K562 (cell line): ENCODE results near the gene GEMIN2. TPM values are rescaled to one million over a fixed set of nuclear protein-coding genes. Genes with fewer than 3 reads are reported as not detected.

Source experiments
- DLX4 ChIP-seq: fragments of 250-450 bp; sonication (Bioruptor Pico); IDR thresholded peaks from 2 replicates; pipeline ENCODE4 v1.6.1; 2021; ENCODE audit warnings: mild to moderate bottlenecking
- DPF2 ChIP-seq: fragments of 450-650 bp; IDR thresholded peaks from 2 replicates; pipeline ENCODE4 v1.6.1; 2016
- HIVEP1 ChIP-seq: fragments of 250-450 bp; sonication (Bioruptor Pico); IDR thresholded peaks from 2 replicates; pipeline ENCODE4 v1.4.0; 2020; ENCODE audit warnings: mild to moderate bottlenecking
- KDM4B ChIP-seq, 2 experiments: fragments of 450-650 bp in 1 of 2; sonication (generic) in 1 of 2; IDR thresholded peaks; 2 replicates each; pipeline ENCODE4 v1.6.1; 2016 to 2017; ENCODE audit warnings: borderline replicate concordance in 2 of 2, antibody characterized with exemption in 1 of 2, low read depth in 1 of 2, mild to moderate bottlenecking in 1 of 2
- MEF2A ChIP-seq: IDR thresholded peaks from 2 replicates; pipeline ENCODE4 v1.6.1; 2011; ENCODE audit warnings: low read depth, mild to moderate bottlenecking, low read length, moderate library complexity; ENCODE audit not compliant: control insufficient read depth
- MTF1 ChIP-seq: fragments of 250-450 bp; sonication (Bioruptor Pico); IDR thresholded peaks from 2 replicates; pipeline ENCODE4 v1.9.0; 2021; ENCODE audit warnings: moderate library complexity, mild to moderate bottlenecking, inconsistent platforms, borderline replicate concordance
- NFIC ChIP-seq: fragments of 450-650 bp; IDR thresholded peaks from 2 replicates; pipeline ENCODE4 v1.6.1; 2017; ENCODE audit warnings: mild to moderate bottlenecking, inconsistent platforms
- RB1 ChIP-seq: fragments of 450-650 bp; IDR thresholded peaks from 2 replicates; pipeline ENCODE4 v1.6.1; 2017; ENCODE audit warnings: low read depth, mild to moderate bottlenecking
- RUNX1 ChIP-seq: sonication (generic); IDR thresholded peaks from 2 replicates; pipeline ENCODE4 v1.6.1; 2016; ENCODE audit warnings: antibody characterized with exemption, low read depth
- SP2 ChIP-seq: IDR thresholded peaks from 2 replicates; pipeline ENCODE4 v1.6.1; 2011; ENCODE audit warnings: mild to moderate bottlenecking, low read depth, low read length, moderate library complexity; ENCODE audit not compliant: poor library complexity, severe bottlenecking; ENCODE audit errors: extremely low read depth
- SRSF9 ChIP-seq: fragments of 200-400 bp; formaldehyde crosslinking; IDR thresholded peaks from 2 replicates; pipeline ENCODE4 v1.6.1; 2017; ENCODE audit warnings: low read depth, low read length, borderline replicate concordance
- YBX1 ChIP-seq: fragments of 450-650 bp; IDR thresholded peaks from 2 replicates; pipeline ENCODE4 v1.7.1; 2016; ENCODE audit warnings: mild to moderate bottlenecking
- ZBTB8A ChIP-seq: fragments of 450-650 bp; IDR thresholded peaks from 2 replicates; pipeline ENCODE4 v1.6.1; 2018; ENCODE audit warnings: mild to moderate bottlenecking, moderate library complexity; ENCODE audit not compliant: partially characterized antibody
- ZEB2 ChIP-seq: fragments of 450-650 bp; IDR thresholded peaks from 2 replicates; pipeline ENCODE4 v1.6.1; 2016
- ZFP30 ChIP-seq: fragments of 250-450 bp; sonication (Bioruptor Pico); IDR thresholded peaks from 2 replicates; pipeline ENCODE4 v1.8.0; 2022; ENCODE audit warnings: moderate library complexity, mild to moderate bottlenecking, inconsistent platforms, borderline replicate concordance
- ZNF197 ChIP-seq: fragments of 200-800 bp; sonication (Bioruptor generic); IDR thresholded peaks from 2 replicates; pipeline ENCODE4 v1.6.1; 2016; ENCODE audit warnings: low read depth, missing genetic modification characterization, missing compliant biosample characterization
- ZNF324 ChIP-seq: fragments of 250-450 bp; sonication (Bioruptor Pico); IDR thresholded peaks from 2 replicates; pipeline ENCODE4 v1.4.0; 2020; ENCODE audit warnings: mild to moderate bottlenecking
- polyA plus RNA-seq, 8 experiments: library from polyadenylated mRNA; depleted of rRNA in 4 of 8; stranded (reverse) in 5 of 8; unstranded in 3 of 8; fragments of >200 nt; fragmentation: Nextera tagmentation in 2 of 8; fragmentation: Illumina TruSeq in 1 of 8; extraction: Ambion mirVana in 2 of 8; extraction: Trizol in 1 of 8; gene quantifications; 2 replicates each; pipeline versions ENCODE4 v1.2.1 to v1.2.3, GENCODE V29; 2011 to 2014; ENCODE audit warnings: inconsistent platforms in 1 of 8, missing spikeins in 1 of 8
- total RNA-seq, 7 experiments: library from RNA; depleted of rRNA in 6 of 7; stranded (reverse); fragments of >200 nt in 6 of 7; fragmentation: Illumina TruSeq in 2 of 7; extraction: Trizol in 2 of 7; gene quantifications; 2 replicates each; pipeline versions ENCODE4 v1.2.1 to v1.2.3, GENCODE V29; 2011 to 2021; ENCODE audit warnings: low replicate concordance in 1 of 7
- TF ChIP-seq, protein P1 (sequence below): fragments of 250-450 bp; sonication (Bioruptor Pico); IDR thresholded peaks from 2 replicates; pipeline ENCODE4 v1.8.0; 2022; ENCODE audit warnings: inconsistent platforms
- TF ChIP-seq, protein P2 (sequence below): fragments of 250-450 bp; sonication (Bioruptor Pico); IDR thresholded peaks from 2 replicates; pipeline ENCODE4 v1.8.0; 2021; ENCODE audit warnings: borderline replicate concordance, mild to moderate bottlenecking, moderate library complexity; ENCODE audit not compliant: poor library complexity, severe bottlenecking
- TF ChIP-seq, protein P3 (sequence below): fragments of 450-650 bp; IDR thresholded peaks from 2 replicates; pipeline ENCODE4 v1.6.1; 2016; ENCODE audit warnings: missing biosample characterization, missing genetic modification characterization
- TF ChIP-seq, protein P4 (sequence below), 3 experiments: IDR thresholded peaks in 2 of 3; conservative IDR thresholded peaks in 1 of 3; 2 replicates each; pipeline ENCODE4 v1.5.1; 2011 to 2012; ENCODE audit warnings: low read length in 3 of 3, mild to moderate bottlenecking in 3 of 3, control low read depth in 2 of 3, improper control_type of control experiment in 1 of 3, inconsistent platforms in 1 of 3, low read depth in 1 of 3, mixed read lengths in 1 of 3, moderate library complexity in 1 of 3; ENCODE audit not compliant: insufficient read depth in 2 of 3

The GEMIN2 gene
- total and polyA plus RNA-seq, 9 of the 15 experiments (the other 6 are each of a cell fraction or from before 2014, with no cell fraction given): 23.0 to 87.6 (median 45.5) TPM

GRCh38 chr14:39145266-39145966, 31.3 kb downstream of the GEMIN2 start (continued):
- TF ChIP-seq DLX4: no peak
- TF ChIP-seq NFIC: peak; percentile 100
- TF ChIP-seq KDM4B (IDR thresholded peaks at IDR 0.05; ENCODE audit: borderline replicate concordance in 2 of 2, low read depth in 1 of 2): no peak
- TF ChIP-seq, protein P1, sequence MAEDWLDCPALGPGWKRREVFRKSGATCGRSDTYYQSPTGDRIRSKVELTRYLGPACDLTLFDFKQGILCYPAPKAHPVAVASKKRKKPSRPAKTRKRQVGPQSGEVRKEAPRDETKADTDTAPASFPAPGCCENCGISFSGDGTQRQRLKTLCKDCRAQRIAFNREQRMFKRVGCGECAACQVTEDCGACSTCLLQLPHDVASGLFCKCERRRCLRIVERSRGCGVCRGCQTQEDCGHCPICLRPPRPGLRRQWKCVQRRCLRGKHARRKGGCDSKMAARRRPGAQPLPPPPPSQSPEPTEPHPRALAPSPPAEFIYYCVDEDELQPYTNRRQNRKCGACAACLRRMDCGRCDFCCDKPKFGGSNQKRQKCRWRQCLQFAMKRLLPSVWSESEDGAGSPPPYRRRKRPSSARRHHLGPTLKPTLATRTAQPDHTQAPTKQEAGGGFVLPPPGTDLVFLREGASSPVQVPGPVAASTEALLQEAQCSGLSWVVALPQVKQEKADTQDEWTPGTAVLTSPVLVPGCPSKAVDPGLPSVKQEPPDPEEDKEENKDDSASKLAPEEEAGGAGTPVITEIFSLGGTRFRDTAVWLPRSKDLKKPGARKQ (CRISPR knock-in tag): no peak
- TF ChIP-seq DPF2: peak; percentile 93
- TF ChIP-seq, protein P2, sequence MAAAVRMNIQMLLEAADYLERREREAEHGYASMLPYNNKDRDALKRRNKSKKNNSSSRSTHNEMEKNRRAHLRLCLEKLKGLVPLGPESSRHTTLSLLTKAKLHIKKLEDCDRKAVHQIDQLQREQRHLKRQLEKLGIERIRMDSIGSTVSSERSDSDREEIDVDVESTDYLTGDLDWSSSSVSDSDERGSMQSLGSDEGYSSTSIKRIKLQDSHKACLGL: no peak
- no peak for TF ChIP-seq ZNF197 (CRISPR knock-in tag)
- no peak for TF ChIP-seq SRSF9
- no peak for TF ChIP-seq RB1
- no peak for TF ChIP-seq ZFP30 (CRISPR knock-in tag)
- TF ChIP-seq ZEB2: 0 out of 2 replicates have a peak, but pooled peaks have one; percentile 64
- no peak for TF ChIP-seq HIVEP1 (CRISPR knock-in tag)
- no peak for TF ChIP-seq MEF2A
- TF ChIP-seq, protein P3, sequence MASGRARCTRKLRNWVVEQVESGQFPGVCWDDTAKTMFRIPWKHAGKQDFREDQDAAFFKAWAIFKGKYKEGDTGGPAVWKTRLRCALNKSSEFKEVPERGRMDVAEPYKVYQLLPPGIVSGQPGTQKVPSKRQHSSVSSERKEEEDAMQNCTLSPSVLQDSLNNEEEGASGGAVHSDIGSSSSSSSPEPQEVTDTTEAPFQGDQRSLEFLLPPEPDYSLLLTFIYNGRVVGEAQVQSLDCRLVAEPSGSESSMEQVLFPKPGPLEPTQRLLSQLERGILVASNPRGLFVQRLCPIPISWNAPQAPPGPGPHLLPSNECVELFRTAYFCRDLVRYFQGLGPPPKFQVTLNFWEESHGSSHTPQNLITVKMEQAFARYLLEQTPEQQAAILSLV (tag): no peak
- TF ChIP-seq YBX1: no peak
- TF ChIP-seq ZNF324: no peak
- TF ChIP-seq, protein P4, sequence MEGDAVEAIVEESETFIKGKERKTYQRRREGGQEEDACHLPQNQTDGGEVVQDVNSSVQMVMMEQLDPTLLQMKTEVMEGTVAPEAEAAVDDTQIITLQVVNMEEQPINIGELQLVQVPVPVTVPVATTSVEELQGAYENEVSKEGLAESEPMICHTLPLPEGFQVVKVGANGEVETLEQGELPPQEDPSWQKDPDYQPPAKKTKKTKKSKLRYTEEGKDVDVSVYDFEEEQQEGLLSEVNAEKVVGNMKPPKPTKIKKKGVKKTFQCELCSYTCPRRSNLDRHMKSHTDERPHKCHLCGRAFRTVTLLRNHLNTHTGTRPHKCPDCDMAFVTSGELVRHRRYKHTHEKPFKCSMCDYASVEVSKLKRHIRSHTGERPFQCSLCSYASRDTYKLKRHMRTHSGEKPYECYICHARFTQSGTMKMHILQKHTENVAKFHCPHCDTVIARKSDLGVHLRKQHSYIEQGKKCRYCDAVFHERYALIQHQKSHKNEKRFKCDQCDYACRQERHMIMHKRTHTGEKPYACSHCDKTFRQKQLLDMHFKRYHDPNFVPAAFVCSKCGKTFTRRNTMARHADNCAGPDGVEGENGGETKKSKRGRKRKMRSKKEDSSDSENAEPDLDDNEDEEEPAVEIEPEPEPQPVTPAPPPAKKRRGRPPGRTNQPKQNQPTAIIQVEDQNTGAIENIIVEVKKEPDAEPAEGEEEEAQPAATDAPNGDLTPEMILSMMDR (IDR thresholded peaks at IDR 0.05 in 2 of 3, conservative IDR thresholded peaks at IDR 0.05 in 1 of 3; ENCODE audit: insufficient read depth in 2 of 3, low read depth in 1 of 3, low read length in 3 of 3): no peak
- TF ChIP-seq RUNX1: no peak
- TF ChIP-seq MTF1 (CRISPR knock-in tag): no peak
- no peak for TF ChIP-seq ZBTB8A
- TF ChIP-seq SP2: no peak
